Measurements from ENCODE around the gene SYTL3. TPM values are rescaled to one million over a fixed set of nuclear protein-coding genes. Genes with fewer than 3 reads are reported as not detected.
"Not testable (repeated sequence)": the region's sequence is repeated elsewhere in the genome, so short reads cannot be mapped to it uniquely, and the experiment has no call there.

The SYTL3 gene
- total RNA-seq, 1 donor from 2014 or later, result 0.77 TPM

DNA sequence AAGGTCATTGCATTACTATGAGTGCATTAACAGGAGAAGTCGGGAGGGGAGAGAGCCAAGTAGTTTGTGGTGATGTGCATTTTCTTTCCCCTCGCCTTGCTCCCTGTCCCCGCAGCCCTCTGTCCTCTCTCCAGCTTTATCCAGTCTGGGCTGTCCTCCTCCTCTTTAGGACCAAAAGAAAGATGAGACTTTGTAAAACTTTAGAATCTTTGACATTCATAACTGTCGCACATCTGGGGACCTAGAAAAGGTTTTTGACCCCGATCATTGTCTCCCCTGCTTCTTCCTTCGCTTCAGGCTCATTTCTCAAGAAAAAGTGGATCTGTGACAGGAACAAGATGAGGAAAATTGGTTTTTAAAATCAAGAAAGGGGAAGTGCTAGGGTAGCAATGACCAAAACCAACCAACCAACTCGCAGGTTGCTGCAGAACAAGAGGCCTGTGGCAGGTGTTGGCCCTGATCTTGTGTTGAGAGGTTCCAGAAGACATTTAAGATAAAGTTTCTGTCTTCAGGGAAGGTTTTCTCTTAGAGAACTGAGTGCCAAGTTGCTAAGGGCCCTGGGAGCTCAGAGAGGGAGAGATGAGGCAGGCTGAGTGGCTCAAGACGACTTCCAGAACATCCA, 17.6 kb downstream of the SYTL3 start:
- Mint-ChIP-seq H3K4me1 (ENCODE audit: unreplicated experiment) (no peaks in the 10 kb centered on the region), H3K4me3 (ENCODE audit: unreplicated experiment) (no peak overlapping the region), H3K27me3 (ENCODE audit: unreplicated experiment) (no peaks in the 10 kb centered on the region), H3K36me3 (ENCODE audit: low read depth, unreplicated experiment) (no peaks in the 10 kb centered on the region), H3K9me3 (ENCODE audit: unreplicated experiment) (no peaks in the 10 kb centered on the region), H3K27ac (ENCODE audit: unreplicated experiment) (no peak overlapping the region)
- TF ChIP-seq, protein P1, sequence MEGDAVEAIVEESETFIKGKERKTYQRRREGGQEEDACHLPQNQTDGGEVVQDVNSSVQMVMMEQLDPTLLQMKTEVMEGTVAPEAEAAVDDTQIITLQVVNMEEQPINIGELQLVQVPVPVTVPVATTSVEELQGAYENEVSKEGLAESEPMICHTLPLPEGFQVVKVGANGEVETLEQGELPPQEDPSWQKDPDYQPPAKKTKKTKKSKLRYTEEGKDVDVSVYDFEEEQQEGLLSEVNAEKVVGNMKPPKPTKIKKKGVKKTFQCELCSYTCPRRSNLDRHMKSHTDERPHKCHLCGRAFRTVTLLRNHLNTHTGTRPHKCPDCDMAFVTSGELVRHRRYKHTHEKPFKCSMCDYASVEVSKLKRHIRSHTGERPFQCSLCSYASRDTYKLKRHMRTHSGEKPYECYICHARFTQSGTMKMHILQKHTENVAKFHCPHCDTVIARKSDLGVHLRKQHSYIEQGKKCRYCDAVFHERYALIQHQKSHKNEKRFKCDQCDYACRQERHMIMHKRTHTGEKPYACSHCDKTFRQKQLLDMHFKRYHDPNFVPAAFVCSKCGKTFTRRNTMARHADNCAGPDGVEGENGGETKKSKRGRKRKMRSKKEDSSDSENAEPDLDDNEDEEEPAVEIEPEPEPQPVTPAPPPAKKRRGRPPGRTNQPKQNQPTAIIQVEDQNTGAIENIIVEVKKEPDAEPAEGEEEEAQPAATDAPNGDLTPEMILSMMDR (IDR thresholded peaks at IDR 0.05; ENCODE audit: unreplicated experiment), result no peak
- DNase-seq (ENCODE audit: low spot score), result no peak

DNA sequence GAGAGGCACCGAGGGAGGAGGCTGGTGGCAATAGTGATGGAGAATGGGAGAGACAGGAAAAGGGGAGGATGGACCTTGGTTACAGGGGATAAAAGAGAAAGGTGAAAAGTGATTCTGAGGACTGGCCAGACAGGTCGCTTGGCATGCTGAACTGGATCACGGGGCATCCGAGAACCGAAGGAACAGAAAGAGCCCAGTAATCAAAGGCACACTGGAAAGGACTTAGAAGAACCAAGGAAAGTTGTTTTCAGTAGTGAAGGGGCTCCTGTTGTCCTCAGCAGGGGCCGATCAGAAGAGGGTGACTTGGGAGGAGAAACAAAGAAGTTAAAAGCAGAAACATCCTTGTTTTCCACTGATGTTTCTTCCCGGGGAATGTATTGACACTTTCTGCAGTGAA, 18.9 kb downstream of the SYTL3 start:
- no peak overlapping the region for H3K4me3 Mint-ChIP-seq (ENCODE audit: unreplicated experiment)
- H3K36me3 Mint-ChIP-seq (ENCODE audit: low read depth, unreplicated experiment), result no peaks in the 10 kb centered on the region
- no peaks in the 10 kb centered on the region for H3K9me3 Mint-ChIP-seq (ENCODE audit: unreplicated experiment)
- no peak overlapping the region for H3K27ac Mint-ChIP-seq (ENCODE audit: unreplicated experiment)
- no peak for DNase-seq (ENCODE audit: low spot score)
- H3K4me1 Mint-ChIP-seq (ENCODE audit: unreplicated experiment), result no peaks in the 10 kb centered on the region
- TF ChIP-seq, protein P1 (IDR thresholded peaks at IDR 0.05; ENCODE audit: unreplicated experiment), result no peak
- no peaks in the 10 kb centered on the region for H3K27me3 Mint-ChIP-seq (ENCODE audit: unreplicated experiment)

DNA sequence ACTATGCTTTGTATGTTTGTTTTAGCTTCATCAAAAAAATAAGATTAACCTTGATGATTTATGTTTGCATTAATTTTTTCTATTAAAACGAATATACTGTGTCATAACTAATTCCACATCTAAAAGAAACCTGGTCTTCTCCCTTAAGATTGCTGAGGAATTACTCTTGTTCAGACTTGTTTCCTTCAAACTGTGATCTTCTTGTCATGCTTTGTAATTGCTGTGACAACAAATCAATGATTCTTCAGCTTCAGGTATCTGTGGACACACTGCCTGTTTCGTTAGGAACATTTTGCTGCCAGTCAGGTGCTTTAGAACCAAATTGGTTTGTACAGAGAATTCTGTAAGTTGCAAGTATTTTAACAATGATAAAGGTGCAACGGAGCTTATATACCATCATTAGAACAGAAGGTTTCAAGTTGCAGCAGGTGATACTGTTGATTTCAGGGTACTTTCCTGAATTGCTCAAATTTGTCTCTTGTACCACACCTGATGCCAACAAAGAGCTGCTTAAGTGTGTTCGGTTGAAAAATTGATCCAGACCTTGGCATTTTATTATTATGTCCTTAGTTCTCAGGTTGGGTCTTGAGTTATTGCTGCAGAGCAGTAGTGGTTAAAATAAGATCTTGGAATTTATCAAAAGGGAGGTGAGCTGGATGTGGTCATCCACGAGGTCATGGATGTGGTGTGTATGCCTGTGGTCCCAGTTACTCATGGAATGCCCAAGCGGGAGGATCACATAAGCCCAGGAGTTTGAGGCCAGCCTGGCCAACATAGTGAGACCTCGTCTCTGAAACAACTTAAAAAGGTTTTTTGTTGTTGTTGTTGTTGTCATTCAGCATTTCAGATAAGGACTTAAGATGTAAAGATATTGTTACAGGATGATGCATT, 19.5 kb downstream of the SYTL3 start:
- Mint-ChIP-seq H3K27me3 (ENCODE audit: unreplicated experiment) (no peaks in the 10 kb centered on the region), H3K27ac (ENCODE audit: unreplicated experiment) (no peak overlapping the region), H3K4me3 (ENCODE audit: unreplicated experiment) (no peak overlapping the region), H3K4me1 (ENCODE audit: unreplicated experiment) (no peaks in the 10 kb centered on the region), H3K36me3 (ENCODE audit: low read depth, unreplicated experiment) (no peaks in the 10 kb centered on the region), H3K9me3 (ENCODE audit: unreplicated experiment) (no peaks in the 10 kb centered on the region)
- DNase-seq (ENCODE audit: low spot score), result no peak
- TF ChIP-seq, protein P1 (IDR thresholded peaks at IDR 0.05; ENCODE audit: unreplicated experiment), result no peak

DNA sequence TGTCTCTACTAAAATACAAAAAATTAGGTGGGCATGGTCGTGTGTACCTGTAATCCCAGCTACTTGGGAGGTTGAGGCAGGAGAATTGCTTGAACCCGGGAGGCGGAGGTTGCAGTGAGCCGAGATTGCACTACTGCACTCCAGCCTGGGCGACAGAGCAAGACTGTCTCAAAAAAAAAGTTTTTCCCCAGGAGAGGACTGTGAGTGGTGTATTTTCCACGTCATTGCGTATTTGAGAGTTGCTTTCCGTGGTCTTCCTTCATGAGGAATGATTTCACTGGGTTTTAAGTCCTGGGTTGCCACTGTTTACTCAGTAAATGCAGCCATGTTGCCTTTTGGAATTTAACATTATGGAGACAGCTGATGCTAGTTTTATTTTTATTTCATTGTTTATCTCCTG, 22.3 kb downstream of the SYTL3 start:
- H3K36me3 Mint-ChIP-seq (ENCODE audit: low read depth, unreplicated experiment); H3K27ac Mint-ChIP-seq (ENCODE audit: unreplicated experiment); H3K9me3 Mint-ChIP-seq (ENCODE audit: unreplicated experiment); H3K4me3 Mint-ChIP-seq (ENCODE audit: unreplicated experiment); DNase-seq (ENCODE audit: low spot score); H3K4me1 Mint-ChIP-seq (ENCODE audit: unreplicated experiment); H3K27me3 Mint-ChIP-seq (ENCODE audit: unreplicated experiment): not testable (repeated sequence)

DNA sequence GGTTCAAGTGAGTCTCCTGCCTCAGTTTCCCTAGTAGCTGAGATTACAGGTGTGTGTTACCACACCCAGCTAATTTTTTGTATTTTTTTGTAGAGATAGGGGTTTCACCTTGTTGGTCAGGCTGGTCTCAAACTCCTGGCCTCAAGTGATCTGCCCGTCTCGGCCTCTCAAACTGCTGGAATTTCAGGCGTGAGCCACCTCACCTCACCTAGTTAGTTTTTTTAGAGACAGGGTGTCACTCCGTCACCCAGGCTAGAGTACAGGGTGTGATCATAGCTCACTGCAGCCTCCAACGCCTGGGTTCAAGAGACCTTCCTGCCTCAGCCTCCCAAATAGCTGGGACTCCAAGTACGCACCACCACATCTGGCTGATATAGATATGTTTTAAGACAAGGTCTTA, 22.9 kb downstream of the SYTL3 start:
- H3K27ac Mint-ChIP-seq (ENCODE audit: unreplicated experiment), result no peak overlapping the region
- TF ChIP-seq, protein P1 (IDR thresholded peaks at IDR 0.05; ENCODE audit: unreplicated experiment), result no peak
- H3K4me1 Mint-ChIP-seq (ENCODE audit: unreplicated experiment), result no peaks in the 10 kb centered on the region
- H3K36me3 Mint-ChIP-seq (ENCODE audit: low read depth, unreplicated experiment), result no peaks in the 10 kb centered on the region
- H3K4me3 Mint-ChIP-seq (ENCODE audit: unreplicated experiment), result no peak overlapping the region
- no peaks in the 10 kb centered on the region for H3K9me3 Mint-ChIP-seq (ENCODE audit: unreplicated experiment)
- no peaks in the 10 kb centered on the region for H3K27me3 Mint-ChIP-seq (ENCODE audit: unreplicated experiment)
- DNase-seq (ENCODE audit: low spot score), result no peak

Measured in endothelial cell (in vitro differentiated cells).